ENCODE measurements around the gene RNF208. TPM values are rescaled to one million over a fixed set of nuclear protein-coding genes. Genes with fewer than 3 reads are reported as not detected.

Gene RNF208
- total and polyA plus RNA-seq, 9 of the 15 experiments (the other 6 are each of a cell fraction or from before 2014, with no cell fraction given) = 0.15 to 6.9 (median 0.50) TPM; not detected in 2

- TF ChIP-seq ZBTB11 (CRISPR knock-in tag; IDR thresholded peaks at IDR 0.05) (peak in 1 of 3 experiments; percentile 23; a peak in 1 of 6 replicates), MIER1 (IDR thresholded peaks at IDR 0.05; ENCODE audit: low read depth) (no peak), ZKSCAN3 (CRISPR knock-in tag; IDR thresholded peaks at IDR 0.05) (no peak), ZNF124 (CRISPR knock-in tag; IDR thresholded peaks at IDR 0.05) (0 out of 2 replicates have a peak, but pooled peaks have one; percentile 53), TEAD2 (tag; IDR thresholded peaks at IDR 0.05) (no peak), PRPF4 (IDR thresholded peaks at IDR 0.05; ENCODE audit: insufficient read depth, low read depth, low read length, poor library complexity, severe bottlenecking) (no peak), HMG20B (CRISPR knock-in tag; IDR thresholded peaks at IDR 0.05) (no peak), ZC3H8 (IDR thresholded peaks at IDR 0.05) (no peak), PHF21A (IDR thresholded peaks at IDR 0.05; ENCODE audit: borderline replicate concordance, low read depth) (no peak), HDAC3 (IDR thresholded peaks at IDR 0.05; ENCODE audit: borderline replicate concordance, partially characterized antibody) (no peak), SUPT5H (IDR thresholded peaks at IDR 0.05) (peak; percentile 16), MCM2 (IDR thresholded peaks at IDR 0.05; ENCODE audit: low read depth) (no peak), UBTF (IDR thresholded peaks at IDR 0.05; ENCODE audit: borderline replicate concordance in 1 of 2, low read depth in 2 of 2, low read length in 2 of 2) (no peak), ZNF830 (CRISPR knock-in tag; IDR thresholded peaks at IDR 0.05) (peak; percentile 64; the same call in 1 of the 2 replicates), ZNF589 (CRISPR knock-in tag; IDR thresholded peaks at IDR 0.05; ENCODE audit: low read depth) (peak; percentile 84), KLF1 (tag; IDR thresholded peaks at IDR 0.05) (peak; percentile 86), CC2D1A (IDR thresholded peaks at IDR 0.05) (no peak)
- TF ChIP-seq, protein P1, sequence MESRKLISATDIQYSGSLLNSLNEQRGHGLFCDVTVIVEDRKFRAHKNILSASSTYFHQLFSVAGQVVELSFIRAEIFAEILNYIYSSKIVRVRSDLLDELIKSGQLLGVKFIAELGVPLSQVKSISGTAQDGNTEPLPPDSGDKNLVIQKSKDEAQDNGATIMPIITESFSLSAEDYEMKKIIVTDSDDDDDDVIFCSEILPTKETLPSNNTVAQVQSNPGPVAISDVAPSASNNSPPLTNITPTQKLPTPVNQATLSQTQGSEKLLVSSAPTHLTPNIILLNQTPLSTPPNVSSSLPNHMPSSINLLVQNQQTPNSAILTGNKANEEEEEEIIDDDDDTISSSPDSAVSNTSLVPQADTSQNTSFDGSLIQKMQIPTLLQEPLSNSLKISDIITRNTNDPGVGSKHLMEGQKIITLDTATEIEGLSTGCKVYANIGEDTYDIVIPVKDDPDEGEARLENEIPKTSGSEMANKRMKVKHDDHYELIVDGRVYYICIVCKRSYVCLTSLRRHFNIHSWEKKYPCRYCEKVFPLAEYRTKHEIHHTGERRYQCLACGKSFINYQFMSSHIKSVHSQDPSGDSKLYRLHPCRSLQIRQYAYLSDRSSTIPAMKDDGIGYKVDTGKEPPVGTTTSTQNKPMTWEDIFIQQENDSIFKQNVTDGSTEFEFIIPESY (CRISPR knock-in tag; IDR thresholded peaks at IDR 0.05) = no peak
- TF ChIP-seq, protein P2, sequence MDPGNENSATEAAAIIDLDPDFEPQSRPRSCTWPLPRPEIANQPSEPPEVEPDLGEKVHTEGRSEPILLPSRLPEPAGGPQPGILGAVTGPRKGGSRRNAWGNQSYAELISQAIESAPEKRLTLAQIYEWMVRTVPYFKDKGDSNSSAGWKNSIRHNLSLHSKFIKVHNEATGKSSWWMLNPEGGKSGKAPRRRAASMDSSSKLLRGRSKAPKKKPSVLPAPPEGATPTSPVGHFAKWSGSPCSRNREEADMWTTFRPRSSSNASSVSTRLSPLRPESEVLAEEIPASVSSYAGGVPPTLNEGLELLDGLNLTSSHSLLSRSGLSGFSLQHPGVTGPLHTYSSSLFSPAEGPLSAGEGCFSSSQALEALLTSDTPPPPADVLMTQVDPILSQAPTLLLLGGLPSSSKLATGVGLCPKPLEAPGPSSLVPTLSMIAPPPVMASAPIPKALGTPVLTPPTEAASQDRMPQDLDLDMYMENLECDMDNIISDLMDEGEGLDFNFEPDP (CRISPR knock-in tag; IDR thresholded peaks at IDR 0.05) = no peak
Measured at GRCh38 chr9:137240318-137240840, 18.3 kb upstream of the RNF208 start (continued).

Measured in K562 (cell line).